ENCODE measurements around the gene TCF3. TPM values are rescaled to one million over a fixed set of nuclear protein-coding genes. Genes with fewer than 3 reads are reported as not detected.
"Not testable (repeated sequence)": the region's sequence is repeated elsewhere in the genome, so short reads cannot be mapped to it uniquely, and the experiment has no call there.

The TCF3 gene
- total RNA-seq, 6 experiments from 2014 or later = 74.9 to 102 (median 82.0) TPM

DNA sequence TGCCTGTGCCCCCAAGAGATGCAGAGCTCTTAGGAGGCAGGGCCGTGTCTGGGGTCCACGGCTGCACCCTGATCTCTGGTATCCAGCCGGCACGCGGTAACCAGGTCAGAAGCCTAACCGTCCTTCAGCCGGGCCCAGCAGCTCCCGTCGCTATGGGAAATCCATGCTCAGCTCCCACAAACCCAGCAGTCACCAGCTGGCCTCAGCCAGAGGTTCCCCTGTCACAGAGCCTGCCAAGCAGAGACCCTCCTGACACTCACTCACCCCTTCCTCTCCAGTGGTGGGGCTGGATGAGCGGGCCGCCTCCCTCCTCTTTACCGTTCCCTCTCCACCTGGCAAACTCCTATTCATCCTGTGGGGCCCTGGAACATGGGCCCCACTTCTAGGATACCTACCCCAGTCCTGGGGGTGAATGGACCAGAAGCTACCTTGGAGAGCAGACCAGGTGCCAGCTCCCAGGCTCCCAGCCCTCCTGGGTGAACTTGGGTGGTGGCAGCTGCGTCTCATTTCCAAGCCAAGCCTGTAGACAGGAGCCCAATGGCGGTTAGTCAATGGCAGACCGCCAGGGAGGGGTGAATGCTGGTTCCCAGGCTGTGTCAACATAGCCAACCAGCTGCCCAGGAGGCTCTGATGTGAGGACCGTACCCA lies 21.4 kb upstream of the TCF3 start:
- Mint-ChIP-seq H3K27ac (no peak overlapping the region), H3K27me3 (ENCODE audit: insufficient read depth) (peaks cover 24% of the 10 kb centered on the region), H3K9me3 (no peaks in the 10 kb centered on the region), H3K4me1 (ENCODE audit: low read depth) (no peaks in the 10 kb centered on the region), H3K36me3 (ENCODE audit: low read depth) (no peaks in the 10 kb centered on the region), H3K4me3 (no peak overlapping the region)
- TF ChIP-seq, protein P1, sequence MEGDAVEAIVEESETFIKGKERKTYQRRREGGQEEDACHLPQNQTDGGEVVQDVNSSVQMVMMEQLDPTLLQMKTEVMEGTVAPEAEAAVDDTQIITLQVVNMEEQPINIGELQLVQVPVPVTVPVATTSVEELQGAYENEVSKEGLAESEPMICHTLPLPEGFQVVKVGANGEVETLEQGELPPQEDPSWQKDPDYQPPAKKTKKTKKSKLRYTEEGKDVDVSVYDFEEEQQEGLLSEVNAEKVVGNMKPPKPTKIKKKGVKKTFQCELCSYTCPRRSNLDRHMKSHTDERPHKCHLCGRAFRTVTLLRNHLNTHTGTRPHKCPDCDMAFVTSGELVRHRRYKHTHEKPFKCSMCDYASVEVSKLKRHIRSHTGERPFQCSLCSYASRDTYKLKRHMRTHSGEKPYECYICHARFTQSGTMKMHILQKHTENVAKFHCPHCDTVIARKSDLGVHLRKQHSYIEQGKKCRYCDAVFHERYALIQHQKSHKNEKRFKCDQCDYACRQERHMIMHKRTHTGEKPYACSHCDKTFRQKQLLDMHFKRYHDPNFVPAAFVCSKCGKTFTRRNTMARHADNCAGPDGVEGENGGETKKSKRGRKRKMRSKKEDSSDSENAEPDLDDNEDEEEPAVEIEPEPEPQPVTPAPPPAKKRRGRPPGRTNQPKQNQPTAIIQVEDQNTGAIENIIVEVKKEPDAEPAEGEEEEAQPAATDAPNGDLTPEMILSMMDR (IDR thresholded peaks at IDR 0.05) = no peak
- DNase-seq = no peak

DNA sequence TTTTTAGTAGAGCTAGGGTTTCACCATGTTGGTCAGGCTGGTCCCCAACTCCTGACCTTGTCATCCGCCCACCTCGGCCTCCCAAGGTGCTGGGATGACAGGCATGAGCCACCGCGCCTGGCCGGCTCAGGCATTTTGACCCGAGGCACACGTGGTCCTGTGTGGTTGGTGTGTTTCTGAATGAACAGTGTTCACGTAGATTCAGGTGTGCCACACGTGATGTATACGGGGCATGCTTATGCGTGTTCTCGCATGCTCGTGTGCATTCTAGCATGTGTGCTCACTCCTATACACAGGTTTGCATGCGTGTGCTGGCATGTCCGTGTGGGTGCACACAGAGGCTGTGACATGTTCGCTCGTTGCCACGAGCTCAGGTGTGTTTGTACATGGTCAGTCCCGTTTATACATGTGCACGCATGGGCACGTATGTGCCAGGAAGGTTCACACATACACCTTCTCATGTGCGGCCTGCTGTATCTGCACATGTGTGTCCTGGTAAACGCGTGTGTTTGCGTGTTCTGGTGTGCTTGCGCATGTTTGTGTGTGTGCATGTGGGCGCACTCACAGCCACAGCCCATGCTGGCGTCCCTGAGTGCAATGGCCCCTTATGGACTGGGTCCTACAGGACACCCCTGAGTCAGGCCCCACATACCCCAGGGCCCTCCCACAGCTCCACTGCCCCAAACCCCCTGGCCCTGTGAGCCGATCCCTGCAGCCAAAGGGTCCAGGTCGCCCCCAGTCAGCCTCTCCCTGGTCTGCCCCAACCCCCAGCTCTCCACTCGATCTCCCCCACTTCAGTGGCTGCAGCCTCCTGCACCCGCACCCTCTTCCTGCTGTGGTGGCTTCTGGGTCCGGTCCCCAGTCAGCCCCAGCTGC lies 20.6 kb upstream of the TCF3 start:
- no peaks in the 10 kb centered on the region for H3K36me3 Mint-ChIP-seq (ENCODE audit: low read depth)
- TF ChIP-seq, protein P1 (IDR thresholded peaks at IDR 0.05) = no peak

DNA sequence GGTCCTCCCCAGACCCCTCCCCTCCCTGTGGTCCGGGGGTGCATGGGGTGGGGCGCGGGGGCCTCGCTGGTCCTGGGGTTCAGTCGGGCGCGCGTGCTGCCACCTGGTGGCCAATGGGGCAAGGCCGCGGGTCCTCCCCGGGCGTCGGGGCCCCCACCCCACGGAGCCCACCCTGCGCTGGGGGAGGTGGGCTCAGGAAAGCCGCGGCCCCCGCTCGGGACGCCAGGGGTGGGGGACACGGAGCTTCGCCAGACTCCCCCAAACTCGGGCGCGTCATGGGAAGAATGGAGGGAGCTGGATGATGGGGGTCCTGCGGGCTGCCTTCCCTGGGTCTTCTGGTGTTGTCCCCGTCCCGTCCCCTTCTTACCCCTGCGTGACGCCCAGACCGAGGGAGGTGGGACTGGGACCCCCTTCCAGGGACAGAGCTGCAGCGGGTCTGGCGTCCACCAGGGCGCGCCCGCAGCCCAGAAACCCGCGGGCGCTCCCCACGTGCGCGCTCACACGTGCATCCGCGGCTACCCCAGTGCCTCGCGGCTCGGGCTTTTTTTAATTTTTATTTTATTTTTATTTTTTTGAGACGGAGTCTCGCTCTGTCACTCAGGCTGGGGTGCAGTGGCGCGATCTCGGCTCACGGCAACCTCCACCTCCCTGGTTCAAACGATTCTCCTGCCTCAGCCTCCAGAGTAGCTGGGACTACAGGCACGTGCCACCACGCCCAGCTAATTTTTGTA lies 19.8 kb upstream of the TCF3 start:
- Mint-ChIP-seq H3K9me3 (no peaks in the 10 kb centered on the region), H3K4me3 (no peak overlapping the region), H3K36me3 (ENCODE audit: low read depth) (no peaks in the 10 kb centered on the region), H3K27ac (no peak overlapping the region), H3K27me3 (ENCODE audit: insufficient read depth) (peaks cover 30% of the 10 kb centered on the region), H3K4me1 (ENCODE audit: low read depth) (peaks cover 10% of the 10 kb centered on the region)
- peak; percentile 5 for DNase-seq
- TF ChIP-seq, protein P1 (IDR thresholded peaks at IDR 0.05) = peak; percentile 97

More for the DNA sequence above, 20.6 kb upstream of the TCF3 start:
- Mint-ChIP-seq H3K9me3 (no peaks in the 10 kb centered on the region), H3K4me3 (no peak overlapping the region), H3K4me1 (ENCODE audit: low read depth) (peaks cover 6% of the 10 kb centered on the region), H3K27ac (no peak overlapping the region), H3K27me3 (ENCODE audit: insufficient read depth) (peaks cover 27% of the 10 kb centered on the region)
- no peak for DNase-seq

DNA sequence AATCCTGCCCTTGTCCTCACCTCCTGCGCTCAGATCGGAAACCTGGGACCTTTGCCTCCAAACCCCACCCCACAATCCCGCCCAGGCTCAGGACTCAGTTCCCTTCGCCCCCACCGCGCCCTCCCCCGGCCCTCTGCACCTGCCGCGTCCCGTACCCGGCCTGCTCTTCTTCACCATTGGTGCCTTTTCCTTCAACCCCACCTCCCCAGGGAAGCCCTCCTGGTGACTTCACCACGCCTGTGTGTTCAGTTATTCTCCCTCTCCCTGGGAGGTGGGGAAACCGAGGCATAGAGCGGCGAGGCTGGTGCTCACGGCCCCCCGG lies 19.3 kb upstream of the TCF3 start:
- DNase-seq = no peak
- Mint-ChIP-seq H3K36me3 (ENCODE audit: low read depth) (no peaks in the 10 kb centered on the region), H3K4me1 (ENCODE audit: low read depth) (peaks cover 10% of the 10 kb centered on the region), H3K4me3 (peak overlapping the region; percentile 41), H3K27ac (no peak overlapping the region), H3K9me3 (no peaks in the 10 kb centered on the region), H3K27me3 (ENCODE audit: insufficient read depth) (peaks cover 27% of the 10 kb centered on the region)
- TF ChIP-seq, protein P1 (IDR thresholded peaks at IDR 0.05) = no peak

DNA sequence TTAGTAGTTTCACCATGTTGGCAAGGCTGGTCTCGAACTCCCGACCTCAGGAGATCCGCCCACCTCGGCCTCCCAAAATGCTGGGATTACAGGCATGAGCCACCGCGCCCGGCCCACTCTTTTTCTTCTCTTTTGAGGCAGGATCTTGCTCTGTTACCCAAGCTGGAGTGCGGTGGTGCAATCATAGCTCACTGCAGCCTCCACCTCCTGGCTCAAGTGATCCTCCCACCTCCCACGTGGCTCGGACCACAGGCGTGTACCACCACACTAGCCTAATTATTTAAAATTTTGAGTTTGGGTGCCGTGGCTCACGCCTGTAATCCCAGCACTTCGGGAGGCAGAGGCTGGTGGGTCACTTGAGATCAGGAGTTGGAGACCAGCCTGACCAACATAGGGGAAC lies 18.3 kb upstream of the TCF3 start:
- H3K9me3 Mint-ChIP-seq; H3K36me3 Mint-ChIP-seq (ENCODE audit: low read depth); H3K4me1 Mint-ChIP-seq (ENCODE audit: low read depth); H3K27ac Mint-ChIP-seq; H3K4me3 Mint-ChIP-seq; DNase-seq: not testable (repeated sequence)
- H3K27me3 Mint-ChIP-seq (ENCODE audit: insufficient read depth) = peaks cover 27% of the 10 kb centered on the region
